Activated CD4-positive, alpha-beta T cell treated with anti-CD3 and anti-CD28 coated beads, Interleukin-2, amount 10 ng/mL, durations not matched to agents 24 days and 14 days (primary cell): Measurements from ENCODE around the gene KRTAP5-8. TPM values are rescaled to one million over a fixed set of nuclear protein-coding genes. Genes with fewer than 3 reads are reported as not detected.
A peak's percentile ranks its signal among the peaks of the same experiment; 100 is the strongest.
"Not testable (repeated sequence)": the region's sequence is repeated elsewhere in the genome, so short reads cannot be mapped to it uniquely, and the experiment has no call there.

Experiments
- DNase-seq: peaks from one replicate; pipeline ENCODE4 v3.0.0; 2022
- H3K27ac Mint-ChIP-seq: one replicate; pipeline ENCODE4 v1.8.0; 2022; ENCODE audit warnings: mild to moderate bottlenecking, mixed read lengths
- H3K27me3 Mint-ChIP-seq: one replicate; pipeline ENCODE4 v1.8.0; 2022; ENCODE audit warnings: mixed read lengths
- H3K36me3 Mint-ChIP-seq: one replicate; pipeline ENCODE4 v1.8.0; 2022; ENCODE audit warnings: low read depth, mild to moderate bottlenecking, mixed read lengths
- H3K4me1 Mint-ChIP-seq: one replicate; pipeline ENCODE4 v1.8.0; 2021; ENCODE audit warnings: mixed read lengths
- H3K4me3 Mint-ChIP-seq: one replicate; pipeline ENCODE4 v1.8.0; 2022; ENCODE audit warnings: mild to moderate bottlenecking, moderate library complexity, mixed read lengths
- H3K9me3 Mint-ChIP-seq: one replicate; pipeline ENCODE4 v1.8.0; 2021; ENCODE audit warnings: mixed read lengths
- intact Hi-C: fragments of 100-400 bp; cut with micrococcal nuclease; formaldehyde crosslinking; loops from one replicate; pipeline ENCODE4 v1.15.1; 2023
- total RNA-seq: library from RNA; stranded (reverse); gene quantifications from 2 replicates; pipeline ENCODE4 v1.2.3, GENCODE V29; 2022

KRTAP5-8 gene
- total RNA-seq: not detected in 2 replicates

GRCh38 chr11:71537977-71538665 lies at the start of gene KRTAP5-8:
Gene KRTAP5-8, plus strand, starts transcription at chr11:71538025. Its CDS starts 31 bp downstream, at chr11:71538056.
- DNase-seq, H3K27ac Mint-ChIP-seq, H3K36me3 Mint-ChIP-seq, H3K4me3 Mint-ChIP-seq, H3K4me1 Mint-ChIP-seq, intact Hi-C loops, H3K27me3 Mint-ChIP-seq: not testable (repeated sequence)
- peaks cover 12% of the 10 kb centered on the region for H3K9me3 Mint-ChIP-seq

GRCh38 chr11:71488681-71489270 lies 49.0 kb upstream of the KRTAP5-8 start:
- Mint-ChIP-seq H3K27ac (peak overlapping the region; percentile 91), H3K36me3 (peaks cover 72% of the 10 kb centered on the region), H3K9me3 (no peaks in the 10 kb centered on the region), H3K4me1 (peaks cover 27% of the 10 kb centered on the region), H3K27me3 (no peaks in the 10 kb centered on the region), H3K4me3 (peak overlapping the region; percentile 59)
- DNase-seq: no peak
- intact Hi-C loops: loop anchor here (1.0 kb wide), 1 partner anchor 36 kb away; no protein-coding TSS in a partner anchor

DNA sequence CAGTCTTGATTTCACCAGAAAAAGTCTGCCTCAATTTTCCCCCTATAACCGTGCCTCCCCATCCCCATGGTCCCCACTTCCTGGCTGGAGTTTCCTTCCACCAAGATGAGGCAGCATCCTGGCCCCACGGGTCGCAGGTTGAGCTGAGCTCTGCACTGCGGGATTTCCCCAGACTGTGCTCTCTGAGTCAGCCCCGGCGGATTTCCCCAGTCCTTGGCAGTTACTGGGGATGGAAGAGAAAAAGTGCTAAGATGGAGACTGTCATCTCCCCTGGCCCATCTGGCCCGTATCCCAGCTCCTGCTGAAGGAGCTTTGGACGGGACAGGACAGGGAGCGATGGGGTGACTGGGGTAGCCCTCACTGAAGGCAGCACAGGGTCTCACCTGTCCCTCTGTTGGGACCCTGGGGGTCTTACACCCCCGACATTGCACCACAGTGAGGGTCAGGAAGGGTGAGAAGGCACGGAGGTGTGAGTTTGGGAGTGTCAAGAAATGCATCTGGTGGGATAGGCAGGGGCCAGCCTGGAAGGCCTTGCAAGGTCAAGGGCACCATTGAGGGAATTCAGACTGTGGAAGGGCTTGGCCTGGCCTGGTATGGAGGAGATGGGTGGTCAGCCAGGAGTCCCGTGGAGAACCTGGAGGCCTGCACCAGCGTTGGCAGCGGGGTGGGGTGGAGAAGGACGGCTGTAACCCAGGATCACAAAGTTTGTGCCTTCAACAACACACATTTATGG lies 48.3 kb upstream of the KRTAP5-8 start:
- H3K36me3 Mint-ChIP-seq: peaks cover 71% of the 10 kb centered on the region

GRCh38 chr11:71490044-71490730 lies 47.6 kb upstream of the KRTAP5-8 start:
- Mint-ChIP-seq H3K36me3 (peaks cover 71% of the 10 kb centered on the region), H3K9me3 (no peaks in the 10 kb centered on the region), H3K27ac (peak overlapping the region; percentile 91), H3K27me3 (no peaks in the 10 kb centered on the region), H3K4me3 (no peak overlapping the region), H3K4me1 (peaks cover 27% of the 10 kb centered on the region)
- DNase-seq: no peak
- intact Hi-C loops: no loop called here

More for the DNA sequence above, 48.3 kb upstream of the KRTAP5-8 start:
- DNase-seq: peak; percentile 81
- Mint-ChIP-seq H3K27ac (peak overlapping the region; percentile 91), H3K4me1 (peaks cover 27% of the 10 kb centered on the region), H3K27me3 (no peaks in the 10 kb centered on the region), H3K9me3 (no peaks in the 10 kb centered on the region), H3K4me3 (peak overlapping the region; percentile 59)
- intact Hi-C loops: loop anchor here (1.0 kb wide), 1 partner anchor 37 kb away; no protein-coding TSS in a partner anchor

- peaks cover 70% of the 10 kb centered on the region for H3K36me3 Mint-ChIP-seq
These were observed 47.0 kb upstream of the KRTAP5-8 start for GRCh38 chr11:71490731-71491390.

DNA sequence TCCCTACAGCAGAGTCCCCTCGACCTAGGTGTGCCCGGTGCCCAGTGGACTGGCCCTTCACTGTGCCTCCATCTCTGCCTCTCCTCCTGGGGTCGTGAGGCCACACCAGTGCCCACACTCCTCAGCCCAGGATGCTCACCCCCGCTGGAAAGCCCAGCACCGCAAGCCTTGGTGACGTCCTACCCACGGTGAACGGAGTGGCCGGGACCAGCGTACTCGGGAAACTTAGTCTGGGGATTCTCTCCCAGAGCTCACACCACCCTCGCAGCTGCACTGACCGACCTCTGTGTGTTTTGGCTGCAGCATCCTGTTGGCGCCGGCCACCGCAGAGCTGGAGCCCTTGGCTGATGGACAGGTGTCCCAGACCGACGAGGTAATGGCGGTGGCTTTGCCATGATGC lies 46.3 kb upstream of the KRTAP5-8 start:
- Mint-ChIP-seq H3K27ac (no peak overlapping the region), H3K27me3 (no peaks in the 10 kb centered on the region), H3K36me3 (peaks cover 69% of the 10 kb centered on the region), H3K4me3 (no peak overlapping the region), H3K4me1 (peaks cover 23% of the 10 kb centered on the region), H3K9me3 (no peaks in the 10 kb centered on the region)
- DNase-seq: no peak
- intact Hi-C loops: no loop called here

More at GRCh38 chr11:71490731-71491390, 47.0 kb upstream of the KRTAP5-8 start:
- no peak overlapping the region for H3K4me3 Mint-ChIP-seq
- H3K9me3 Mint-ChIP-seq: no peaks in the 10 kb centered on the region
- H3K27me3 Mint-ChIP-seq: no peaks in the 10 kb centered on the region
- peak overlapping the region; percentile 91 for H3K27ac Mint-ChIP-seq
- H3K4me1 Mint-ChIP-seq: peaks cover 27% of the 10 kb centered on the region
- intact Hi-C loops: no loop called here
- no peak for DNase-seq

DNA sequence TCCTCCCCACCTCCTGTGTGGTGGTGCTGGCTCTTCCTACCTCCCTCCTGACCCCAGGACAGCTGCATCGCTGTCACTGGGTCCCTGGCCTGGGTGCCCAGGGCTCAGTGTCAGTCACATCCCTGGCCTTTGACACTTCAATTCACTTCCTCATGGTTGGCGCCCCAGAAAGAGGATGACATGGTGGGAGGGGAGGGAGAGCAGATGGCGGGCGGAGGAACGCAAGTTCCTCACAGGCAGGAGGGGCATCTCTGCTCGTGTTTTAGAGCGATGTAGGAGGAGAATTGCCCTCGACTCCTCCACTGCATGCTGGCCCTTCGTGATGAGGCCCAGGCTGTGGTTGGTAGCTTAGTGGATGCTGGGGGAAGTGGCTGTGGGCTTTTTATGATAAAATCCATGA lies 45.9 kb upstream of the KRTAP5-8 start:
- Mint-ChIP-seq H3K27ac (peak overlapping the region; percentile 43), H3K27me3 (no peaks in the 10 kb centered on the region), H3K36me3 (peaks cover 72% of the 10 kb centered on the region), H3K9me3 (no peaks in the 10 kb centered on the region), H3K4me3 (no peak overlapping the region), H3K4me1 (peaks cover 22% of the 10 kb centered on the region)
- intact Hi-C loops: no loop called here
- DNase-seq: no peak

DNA sequence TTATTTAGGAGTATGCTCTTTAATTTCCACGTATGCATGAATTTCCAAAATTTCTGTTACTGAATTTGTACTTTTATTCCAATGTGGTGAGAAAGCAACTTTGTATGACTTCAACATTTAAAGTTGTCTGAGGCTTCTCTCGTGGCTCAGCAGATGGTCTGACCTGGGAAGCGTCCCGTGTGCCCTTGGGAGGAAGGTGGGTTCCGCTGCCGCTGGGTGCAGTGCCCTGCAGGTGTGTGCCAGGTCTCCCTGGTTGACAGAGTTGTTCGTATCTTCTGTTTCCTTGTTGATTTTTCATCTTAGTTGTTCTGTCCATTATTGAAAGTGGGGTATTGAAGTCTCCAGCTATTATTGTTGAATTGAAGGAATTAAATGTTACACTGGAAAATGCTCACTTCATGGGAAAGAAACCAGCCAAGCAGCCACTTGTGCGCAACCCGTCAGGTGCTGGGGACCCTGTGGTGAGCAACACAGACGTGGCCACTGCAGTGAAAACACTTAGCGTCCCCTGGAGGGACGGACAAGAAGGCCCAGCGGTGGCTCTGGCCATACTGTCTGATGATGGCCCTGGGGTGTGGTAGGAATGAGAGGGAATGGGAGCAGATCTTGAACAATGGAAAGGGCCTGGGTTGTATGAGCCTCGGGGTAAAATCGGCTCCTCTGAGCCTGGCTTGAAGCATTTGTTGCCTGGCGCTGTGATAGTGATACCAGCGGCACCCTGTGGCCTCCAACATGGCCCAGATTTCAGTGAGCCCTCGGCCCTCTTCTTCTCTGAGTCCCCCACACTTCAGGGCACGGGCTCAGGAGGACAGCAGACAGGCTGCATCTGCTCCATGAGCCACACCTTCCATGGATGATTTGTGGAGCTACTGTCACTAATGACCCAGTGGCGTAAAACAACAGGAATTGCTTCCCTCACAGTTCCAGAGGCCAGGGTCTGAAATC lies 42.3 kb upstream of the KRTAP5-8 start:
- intact Hi-C loops: no loop called here

GRCh38 chr11:71496421-71496820 lies 41.4 kb upstream of the KRTAP5-8 start:
- peaks cover 6% of the 10 kb centered on the region for H3K4me1 Mint-ChIP-seq
- no peaks in the 10 kb centered on the region for H3K27me3 Mint-ChIP-seq
- intact Hi-C loops: no loop called here
- peaks cover 79% of the 10 kb centered on the region for H3K36me3 Mint-ChIP-seq
- no peak for DNase-seq
- no peak overlapping the region for H3K4me3 Mint-ChIP-seq
- H3K27ac Mint-ChIP-seq: no peak overlapping the region
- H3K9me3 Mint-ChIP-seq: no peaks in the 10 kb centered on the region

More for the DNA sequence above, 42.3 kb upstream of the KRTAP5-8 start:
- peaks cover 79% of the 10 kb centered on the region for H3K36me3 Mint-ChIP-seq
- H3K27ac Mint-ChIP-seq: peak overlapping the region; percentile 56
- no peaks in the 10 kb centered on the region for H3K27me3 Mint-ChIP-seq
- peaks cover 6% of the 10 kb centered on the region for H3K4me1 Mint-ChIP-seq
- DNase-seq: no peak
- H3K4me3 Mint-ChIP-seq: no peak overlapping the region
- H3K9me3 Mint-ChIP-seq: no peaks in the 10 kb centered on the region

DNA sequence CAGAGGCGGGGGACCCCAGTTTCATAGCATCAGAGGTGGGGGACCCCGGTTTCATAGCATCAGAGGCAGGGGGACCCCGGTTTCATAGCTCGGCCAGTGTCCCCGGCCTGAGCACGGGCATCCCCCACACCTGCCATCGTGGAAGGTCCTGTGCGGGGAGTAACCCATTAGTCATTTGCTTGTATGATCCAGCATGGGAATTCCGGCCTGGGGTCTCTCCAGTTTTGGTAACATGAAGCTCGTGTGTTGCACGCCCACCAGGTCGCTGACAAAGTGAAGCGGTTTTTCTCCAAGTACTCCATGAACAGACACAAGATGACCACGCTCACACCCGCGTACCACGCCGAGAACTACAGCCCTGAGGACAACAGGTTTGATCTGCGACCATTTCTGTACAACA lies 39.7 kb upstream of the KRTAP5-8 start:
- Mint-ChIP-seq H3K4me1 (peaks cover 6% of the 10 kb centered on the region), H3K36me3 (peaks cover 77% of the 10 kb centered on the region), H3K27ac (peak overlapping the region; percentile 34), H3K27me3 (no peaks in the 10 kb centered on the region), H3K9me3 (no peaks in the 10 kb centered on the region), H3K4me3 (no peak overlapping the region)
- no peak for DNase-seq
- intact Hi-C loops: no loop called here

DNA sequence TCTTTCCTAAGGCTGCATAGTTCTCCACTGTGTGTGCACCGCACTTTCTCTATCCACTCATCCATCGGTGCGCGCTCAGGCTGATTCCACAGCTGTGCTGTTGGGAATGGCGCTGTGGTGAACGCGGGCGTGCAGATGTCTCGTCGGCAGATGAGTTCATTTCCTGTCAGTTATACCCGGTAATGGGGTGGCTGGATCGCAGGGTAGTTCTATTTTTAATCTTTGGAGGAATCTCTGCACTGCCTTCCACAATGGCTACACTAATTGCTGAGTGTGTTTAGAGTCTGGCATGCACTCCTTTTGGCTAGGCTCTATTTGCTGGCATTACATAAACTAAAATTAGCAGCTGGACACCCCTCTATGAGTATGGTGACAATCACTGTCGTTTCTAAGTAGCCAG lies 38.7 kb upstream of the KRTAP5-8 start:
- Mint-ChIP-seq H3K4me3 (peak overlapping the region; percentile 30), H3K9me3 (no peaks in the 10 kb centered on the region), H3K36me3 (peaks cover 77% of the 10 kb centered on the region), H3K27me3 (no peaks in the 10 kb centered on the region), H3K4me1 (peaks cover 6% of the 10 kb centered on the region), H3K27ac (peak overlapping the region; percentile 84)
- intact Hi-C loops: no loop called here
- DNase-seq: no peak

GRCh38 chr11:71499546-71499945 lies 38.3 kb upstream of the KRTAP5-8 start:
- no peaks in the 10 kb centered on the region for H3K9me3 Mint-ChIP-seq
- H3K27ac Mint-ChIP-seq: no peak overlapping the region
- H3K4me1 Mint-ChIP-seq: peaks cover 7% of the 10 kb centered on the region
- no peak overlapping the region for H3K4me3 Mint-ChIP-seq
- no peak for DNase-seq
- H3K36me3 Mint-ChIP-seq: peaks cover 74% of the 10 kb centered on the region
- intact Hi-C loops: no loop called here
- H3K27me3 Mint-ChIP-seq: no peaks in the 10 kb centered on the region
